KG1 (cell line): ENCODE results near the gene MCTS1.
"Not testable (repeated sequence)": the region's sequence is repeated elsewhere in the genome, so short reads cannot be mapped to it uniquely, and the experiment has no call there.

ENCODE experiments used
- DNase-seq: peaks from one replicate; lab custom pipeline; 2025; lab: John Stamatoyannopoulos, UW

MCTS1 gene

DNA sequence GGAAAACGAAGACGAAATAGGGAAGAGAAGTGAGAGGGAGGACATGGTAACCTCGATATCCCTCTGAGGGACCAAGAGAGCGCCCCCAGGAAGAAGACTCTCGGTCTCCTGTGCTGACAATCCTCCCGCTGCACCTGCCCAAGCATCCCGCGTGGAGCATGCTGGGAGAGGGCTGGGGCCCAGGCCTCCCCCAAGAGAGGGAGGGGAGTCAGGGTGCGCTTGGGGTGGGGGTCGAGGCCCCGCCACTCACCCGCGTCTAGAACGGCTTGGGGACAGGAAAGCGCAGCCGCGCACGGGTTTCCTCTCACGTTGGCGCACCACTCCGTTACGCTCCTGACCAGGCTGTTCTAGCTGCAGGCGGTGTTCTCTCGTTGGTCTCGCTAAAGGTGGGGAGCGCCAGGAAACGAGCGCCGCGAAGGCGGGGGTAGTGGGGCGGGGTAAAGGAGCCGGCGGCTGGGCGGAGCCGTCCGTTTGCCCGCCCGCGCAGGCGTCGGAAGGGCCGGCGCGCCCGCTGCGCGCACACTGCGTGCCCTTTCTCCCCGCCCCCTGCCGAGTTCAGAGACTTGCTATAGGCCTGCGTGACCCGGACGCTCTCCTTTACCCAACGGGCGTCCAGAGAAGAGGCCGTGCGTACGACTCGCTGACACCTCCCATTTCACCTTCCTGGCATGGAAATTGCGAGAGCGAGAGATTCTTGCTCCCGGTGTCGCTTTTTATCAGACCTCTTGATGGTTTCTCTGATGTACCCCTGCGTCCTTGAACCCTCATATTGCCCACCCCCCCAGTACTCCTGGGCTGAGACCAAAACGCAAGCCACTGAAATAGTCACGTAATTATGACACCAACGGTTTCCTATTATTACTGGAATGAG lies 26.0 kb downstream of the MCTS1 start, which contains the start of gene C1GALT1C1:
TSS of gene C1GALT1C1 (minus strand) at position 388 of the 871 bp plus-strand sequence. CDS start 2,888 bp downstream, outside the sequence.
- DNase-seq: peak; percentile 82

DNA sequence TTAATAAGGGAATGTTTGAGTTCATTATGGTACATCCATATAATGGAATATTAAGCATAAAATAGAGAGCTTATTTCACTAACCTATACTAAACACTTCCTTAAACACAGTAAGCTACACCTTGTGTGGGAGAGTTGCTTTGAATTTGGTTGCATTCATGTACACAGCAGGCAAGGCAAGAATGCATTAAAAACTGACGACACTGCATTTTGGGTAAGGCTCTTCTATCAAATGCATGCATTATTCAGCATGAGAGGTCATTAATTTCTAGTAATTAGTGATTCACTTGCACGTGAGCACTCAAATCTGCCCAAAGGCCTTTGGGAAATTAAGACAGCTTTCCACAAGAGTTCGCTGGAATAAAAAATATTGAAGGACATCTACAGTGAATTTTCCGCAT lies 34.7 kb downstream of the MCTS1 start:
- DNase-seq: no peak

DNA sequence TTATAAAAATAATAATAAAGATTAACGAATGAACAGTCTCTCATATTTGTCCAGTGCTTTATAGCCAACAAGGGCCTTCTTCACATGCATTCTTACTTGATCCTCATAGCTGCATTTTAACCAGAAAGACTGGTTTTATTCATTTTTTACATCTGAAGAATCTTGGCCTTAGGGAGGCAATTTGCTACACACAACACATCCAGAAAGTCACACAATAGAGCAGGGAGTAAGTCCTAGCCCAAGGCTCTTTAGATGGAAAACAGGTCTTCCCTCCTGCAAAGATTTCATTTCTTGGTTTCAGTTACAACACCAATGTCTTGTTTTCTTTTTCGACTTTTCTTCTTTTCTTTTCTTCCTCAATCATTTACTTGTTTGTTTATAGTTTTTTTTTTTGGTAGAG lies 39.0 kb downstream of the MCTS1 start:
- DNase-seq: no peak

DNA sequence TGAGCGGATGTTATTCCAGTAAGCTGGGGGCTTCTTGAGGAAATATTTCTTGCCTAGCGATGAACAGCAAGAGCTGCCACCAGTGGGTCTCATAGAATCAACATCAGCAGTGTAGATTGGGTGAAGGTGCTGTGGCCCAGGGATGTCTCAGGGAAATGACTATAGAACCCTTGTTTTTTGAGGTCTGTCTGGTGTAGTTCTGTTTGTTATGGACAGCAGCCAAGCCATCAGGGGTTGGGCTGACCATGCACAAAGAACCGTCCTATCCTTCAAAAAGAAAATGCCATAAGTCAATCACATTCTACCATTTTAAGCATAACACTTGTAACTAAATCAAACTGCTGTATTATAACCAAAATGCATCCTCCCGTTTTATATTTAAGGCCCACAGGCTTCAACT lies 43.2 kb downstream of the MCTS1 start:
- no peak for DNase-seq

DNA sequence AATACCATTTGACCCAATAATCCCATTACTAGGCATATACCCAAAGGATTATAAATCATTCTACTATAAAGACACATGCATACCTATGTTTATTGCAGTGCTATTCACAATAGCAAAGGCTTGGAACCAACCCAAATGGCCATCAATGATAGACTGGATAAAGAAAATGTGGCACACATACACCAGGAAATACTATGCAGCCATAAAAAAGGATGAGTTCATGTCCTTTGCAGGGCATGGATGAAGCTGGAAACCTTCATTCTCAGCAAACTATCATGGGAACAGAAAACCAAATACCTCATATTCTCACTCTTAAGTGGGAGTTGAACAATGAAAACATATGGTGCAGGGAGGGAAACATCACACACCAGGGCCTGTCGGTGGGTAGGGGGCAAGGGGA lies 48.4 kb downstream of the MCTS1 start:
- DNase-seq: not testable (repeated sequence)

DNA sequence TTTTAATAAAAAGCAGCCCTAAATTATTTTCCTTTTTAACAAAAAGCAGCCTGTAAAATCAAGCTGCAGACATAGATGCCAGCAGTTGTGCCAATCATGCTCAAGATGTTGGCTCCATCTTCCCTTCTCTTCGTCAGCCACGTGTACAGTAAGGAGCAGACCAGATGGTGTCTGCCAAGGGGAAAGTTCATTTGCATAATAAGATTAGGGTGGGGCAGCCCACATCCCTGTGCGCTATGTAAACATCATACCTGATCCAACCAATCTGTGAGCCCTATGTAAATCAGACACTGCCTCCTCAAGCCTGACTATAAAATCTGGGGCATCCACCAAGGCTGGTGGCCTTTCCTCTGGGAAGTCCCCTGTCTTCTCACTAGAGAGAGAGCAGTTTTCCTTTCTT lies 49.1 kb downstream of the MCTS1 start:
- no peak for DNase-seq

DNA sequence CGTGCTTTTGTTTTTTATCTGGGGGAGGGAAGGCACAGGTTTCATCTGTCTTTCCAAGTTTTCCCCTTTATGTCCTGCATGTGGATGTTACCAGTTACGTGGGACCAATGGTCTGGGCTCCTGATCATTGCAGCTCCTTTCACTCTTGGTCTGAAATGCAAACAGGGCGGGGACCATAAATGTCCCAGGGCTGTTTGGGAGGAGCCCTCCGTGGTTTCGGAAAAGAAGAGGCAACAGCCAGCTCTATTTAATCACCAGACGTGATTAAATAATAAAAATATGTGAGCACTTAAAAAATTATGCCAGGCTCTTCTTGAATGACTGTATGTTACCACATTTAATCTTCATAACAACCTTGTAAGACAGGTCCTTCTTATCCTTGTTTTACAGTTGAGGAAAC lies 56.7 kb downstream of the MCTS1 start:
- DNase-seq: no peak
